Adrenal gland (tissue), 12 donors: ENCODE results near the gene AGPAT4. TPM values are rescaled to one million over a fixed set of nuclear protein-coding genes. Genes with fewer than 3 reads are reported as not detected.

Experiments used
- DNase-seq, 7 donors: peaks; one replicate each; pipeline ENCODE4 v3.0.0-alpha.2; 2019 to 2020
- H3K27ac ChIP-seq, 5 donors: fragments of 200-600 bp; sonication (generic) in 4 of 5; 1 replicate in 3 of 5; 2 replicates in 2 of 5; pipeline versions ENCODE4 v1.5.1 to v1.8.0; 2016 to 2020; ENCODE audit warnings: mild to moderate bottlenecking in 1 of 5
- H3K27me3 ChIP-seq: fragments of 200-600 bp; 2 replicates; pipeline ENCODE4 v1.8.0; 2021
- H3K36me3 ChIP-seq, 2 donors: fragments of 200-600 bp; replicated peaks in 1 of 2; 1 replicate in 1 of 2; 2 replicates in 1 of 2; pipeline versions ENCODE4 v1.5.1 to v1.8.0; 2018 to 2022
- H3K4me1 ChIP-seq, 2 donors: fragments of 200-600 bp; replicated peaks in 1 of 2; 1 replicate in 1 of 2; 2 replicates in 1 of 2; pipeline versions ENCODE4 v1.5.1 to v1.8.0; 2018 to 2021
- H3K4me3 ChIP-seq, 4 donors: fragments of 200-600 bp; sonication (generic) in 3 of 4; one replicate each; pipeline ENCODE4 v1.5.1; 2016 to 2018
- H3K9me3 ChIP-seq, 3 donors: fragments of 200-600 bp; sonication (generic) in 1 of 3; replicated peaks in 1 of 3; 1 replicate in 2 of 3; 2 replicates in 1 of 3; pipeline versions ENCODE4 v1.5.1 to v1.8.0; 2016 to 2021
- POLR2A ChIP-seq, 2 donors: fragments of 450-650 bp; IDR thresholded peaks; one replicate each; pipeline ENCODE4 v1.6.1; 2017; ENCODE audit warnings: antibody characterized with exemption in 2 of 2, mild to moderate bottlenecking in 2 of 2, moderate library complexity in 1 of 2
- WGBS, 4 donors: extraction: QIAGEN DNeasy Blood & Tissue Kit in 2 of 4; methylation state at CpG; one replicate each; pipeline versions ENCODE4 v1.1.5 to v1.1.7; 2013 to 2017; 5-methylcytosine and 5-hydroxymethylcytosine counted together
- intact Hi-C, 2 donors: fragments of 100-400 bp; cut with DNase I; formaldehyde crosslinking; loops; one replicate each; pipeline versions ENCODE4 v1.14.1 to v1.15.0; 2022 to 2023
- polyA plus RNA-seq, 3 donors: library from polyadenylated mRNA; stranded (reverse); fragments of 200-250 nt in 2 of 3; fragments of 350-450 nt in 1 of 3; fragmentation: Illumina TruSeq in 1 of 3; extraction: RNeasy Lipid Tissue Mini Kit (QIAGEN cat#74804) in 1 of 3; gene quantifications; one replicate each; pipeline ENCODE4 v1.2.3, GENCODE V29; 2013 to 2014
- total RNA-seq, 9 donors: library from RNA; depleted of rRNA in 4 of 9; stranded (reverse); fragments of >200 nt in 4 of 9; fragments of 120-200 nt in 1 of 9; fragmentation: NEBNext Ultra II Directional in 1 of 9; extraction: Animal tissue kit (Norgen Biotek cat#: 25700) in 1 of 9; gene quantifications; one replicate each; pipeline versions ENCODE4 v1.1.0 to v1.2.4, GENCODE V29; 2013 to 2023
- TF ChIP-seq, protein P1 (sequence below), 6 experiments: fragments of 450-650 bp in 4 of 6; fragments of 200-600 bp in 2 of 6; sonication (generic) in 1 of 6; IDR thresholded peaks; 1 replicate in 5 of 6; 2 replicates in 1 of 6; pipeline versions ENCODE4 v1.5.1 to v1.8.0; 2016 to 2021; ENCODE audit warnings: antibody characterized with exemption in 6 of 6, mild to moderate bottlenecking in 2 of 6, moderate library complexity in 1 of 6
- donor health status: healthy with polysubstance abuse.
- donor health status: Bipolar disorder and iron deficiency.
- donor health status: DM: yes; HTN: yes; CAD: no.
- donor health status: DM: no; HTN: no; CAD: no.
- donor health status: DM: no; HTN: no; CAD: no.
- donor health status: DM: yes; HTN: yes; CAD: no.

Gene AGPAT4
- total and polyA plus RNA-seq, 12 donors, result 2.2 to 13.1 (median 3.7) TPM

DNA sequence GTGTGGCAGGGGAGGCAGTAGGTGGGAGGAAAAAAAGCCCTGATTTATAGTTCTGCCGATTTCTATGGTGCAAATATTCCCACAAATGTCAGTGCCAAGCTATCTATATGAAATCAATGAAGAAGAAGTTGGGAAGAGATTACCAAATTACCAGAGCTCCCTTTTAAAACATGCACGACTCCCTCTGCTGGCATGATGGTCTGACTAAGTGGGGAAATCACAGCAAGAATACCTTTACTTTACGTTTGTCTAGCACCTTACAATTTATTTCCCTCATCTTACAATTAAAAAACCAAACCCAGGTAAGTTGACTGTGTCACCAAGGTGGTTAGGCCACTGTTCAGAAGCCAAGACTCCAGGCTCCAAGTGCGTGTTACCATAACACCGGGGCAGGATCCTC, 55.6 kb downstream of the AGPAT4 start:
- WGBS, 4 donors, result 88 to 94% (median 90%) methylated on average over 5 of the region's 5 CpGs
- intact Hi-C loops, result no loop called here

DNA sequence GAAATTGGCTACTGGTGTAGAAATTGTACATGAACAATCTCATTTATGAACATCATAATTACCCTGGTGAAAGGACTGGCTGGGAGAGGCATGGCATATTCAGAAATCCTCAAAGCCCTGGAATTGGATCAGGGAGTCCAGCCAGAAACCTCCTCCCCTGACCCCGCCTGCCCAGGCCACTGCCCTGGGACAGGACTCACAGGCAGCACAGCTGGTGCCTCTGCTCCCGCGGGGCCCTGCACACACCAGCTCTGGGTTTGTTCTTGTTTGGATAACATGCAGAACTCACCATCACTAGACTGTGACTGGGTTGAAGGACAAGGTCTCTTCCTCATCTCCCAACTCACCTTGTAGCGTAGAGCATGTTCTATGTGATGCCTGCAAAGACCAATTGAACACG, 56.2 kb downstream of the AGPAT4 start:
- WGBS, 4 donors, result 97 to 100% (median 98%) methylated on average over 3 to 5 of the region's 5 CpGs
- intact Hi-C loops, result no loop called here
- H3K4me3 ChIP-seq, result no peak overlapping the region
- H3K9me3 ChIP-seq, result no peaks in the 10 kb centered on the region
- no peaks in the 10 kb centered on the region for H3K36me3 ChIP-seq
- no peak for DNase-seq
- no peaks in the 10 kb centered on the region for H3K27me3 ChIP-seq
- no peaks in the 10 kb centered on the region for H3K4me1 ChIP-seq
- H3K27ac ChIP-seq, result no peak overlapping the region
- TF ChIP-seq, protein P1, sequence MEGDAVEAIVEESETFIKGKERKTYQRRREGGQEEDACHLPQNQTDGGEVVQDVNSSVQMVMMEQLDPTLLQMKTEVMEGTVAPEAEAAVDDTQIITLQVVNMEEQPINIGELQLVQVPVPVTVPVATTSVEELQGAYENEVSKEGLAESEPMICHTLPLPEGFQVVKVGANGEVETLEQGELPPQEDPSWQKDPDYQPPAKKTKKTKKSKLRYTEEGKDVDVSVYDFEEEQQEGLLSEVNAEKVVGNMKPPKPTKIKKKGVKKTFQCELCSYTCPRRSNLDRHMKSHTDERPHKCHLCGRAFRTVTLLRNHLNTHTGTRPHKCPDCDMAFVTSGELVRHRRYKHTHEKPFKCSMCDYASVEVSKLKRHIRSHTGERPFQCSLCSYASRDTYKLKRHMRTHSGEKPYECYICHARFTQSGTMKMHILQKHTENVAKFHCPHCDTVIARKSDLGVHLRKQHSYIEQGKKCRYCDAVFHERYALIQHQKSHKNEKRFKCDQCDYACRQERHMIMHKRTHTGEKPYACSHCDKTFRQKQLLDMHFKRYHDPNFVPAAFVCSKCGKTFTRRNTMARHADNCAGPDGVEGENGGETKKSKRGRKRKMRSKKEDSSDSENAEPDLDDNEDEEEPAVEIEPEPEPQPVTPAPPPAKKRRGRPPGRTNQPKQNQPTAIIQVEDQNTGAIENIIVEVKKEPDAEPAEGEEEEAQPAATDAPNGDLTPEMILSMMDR (IDR thresholded peaks at IDR 0.05), result no peak
- no peak for TF ChIP-seq POLR2A (IDR thresholded peaks at IDR 0.05)

More for the DNA sequence above, 55.6 kb downstream of the AGPAT4 start:
- no peak for TF ChIP-seq POLR2A (IDR thresholded peaks at IDR 0.05)
- TF ChIP-seq, protein P1 (IDR thresholded peaks at IDR 0.05), result no peak
- Histone ChIP-seq H3K27me3 (no peaks in the 10 kb centered on the region), H3K4me3 (no peak overlapping the region), H3K9me3 (no peaks in the 10 kb centered on the region), H3K36me3 (no peaks in the 10 kb centered on the region), H3K4me1 (no peaks in the 10 kb centered on the region), H3K27ac (no peak overlapping the region)
- DNase-seq, result no peak

DNA sequence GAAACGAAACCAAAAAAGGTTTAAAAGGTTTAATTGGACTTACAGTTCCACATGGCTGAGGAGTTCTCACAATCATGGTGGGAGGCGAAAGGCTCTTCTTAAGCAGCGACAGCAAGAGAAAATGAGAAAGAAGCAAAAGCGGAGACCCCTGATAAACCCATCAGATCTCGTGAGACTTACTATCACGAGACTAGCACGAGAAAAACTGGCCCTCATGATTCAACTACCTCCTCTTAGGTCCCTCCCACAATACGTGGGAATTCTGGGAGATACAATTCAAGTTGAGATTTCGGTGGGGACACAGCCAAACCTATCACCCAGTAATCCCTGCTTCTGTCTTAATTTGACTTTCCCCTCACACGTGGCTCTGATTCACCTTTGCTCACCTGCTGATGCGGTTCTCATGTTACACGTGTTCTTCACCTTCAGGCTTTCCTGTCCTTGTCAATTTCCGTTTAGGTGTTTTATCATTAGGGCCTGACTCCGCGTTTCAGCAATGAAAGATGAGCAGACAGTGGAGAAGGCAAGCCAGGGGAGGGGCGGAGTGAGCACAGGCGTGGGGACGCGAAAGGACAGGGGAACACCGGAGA, 57.1 kb downstream of the AGPAT4 start:
- no peak for DNase-seq
- Histone ChIP-seq H3K27me3 (no peaks in the 10 kb centered on the region), H3K9me3 (peaks cover 0 to 3% (median 0%) of the 10 kb centered on the region in 3 donors), H3K36me3 (no peaks in the 10 kb centered on the region), H3K27ac (no peak overlapping the region), H3K4me3 (no peak overlapping the region), H3K4me1 (no peaks in the 10 kb centered on the region)
- WGBS, 4 donors, result 93 to 98% (median 96%) methylated on average over 20 of the region's 20 CpGs
- intact Hi-C loops, result no loop called here
- no peak for TF ChIP-seq POLR2A (IDR thresholded peaks at IDR 0.05)
- TF ChIP-seq, protein P1 (IDR thresholded peaks at IDR 0.05), result no peak

DNA sequence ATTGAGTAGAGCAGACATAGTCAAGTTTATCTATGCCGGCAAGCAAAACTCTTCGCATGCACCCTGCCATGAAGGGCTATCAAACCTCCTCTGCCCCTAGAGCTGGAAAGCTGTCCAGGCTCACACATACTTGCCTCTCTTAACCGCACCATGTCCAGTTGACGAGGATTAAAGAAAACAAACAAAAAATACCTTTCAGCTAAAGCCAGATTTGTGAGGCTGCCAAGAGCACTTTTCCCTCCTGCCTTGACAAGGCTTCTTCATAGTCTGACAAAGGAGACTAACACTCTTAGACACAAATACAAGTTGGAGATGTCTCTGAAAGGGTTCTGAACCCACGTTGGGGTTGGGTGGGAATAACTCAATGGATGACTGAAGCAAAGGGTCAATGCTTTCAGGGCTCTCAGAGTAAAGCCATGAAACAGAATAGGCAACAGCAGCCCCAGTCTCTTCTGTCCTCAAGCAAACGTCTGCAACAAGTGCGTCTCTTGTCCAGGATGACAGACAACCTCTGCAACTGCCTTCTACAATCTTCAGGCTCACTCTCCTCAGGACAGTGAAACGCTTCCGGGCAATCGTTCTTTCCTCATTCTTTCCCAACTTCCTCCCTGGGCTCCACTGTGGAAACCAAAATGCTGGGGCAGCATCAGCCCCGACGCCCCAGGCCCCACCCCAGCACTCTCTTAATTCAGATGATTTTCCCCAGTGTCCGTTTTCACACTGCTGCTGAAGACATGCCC, 57.8 kb downstream of the AGPAT4 start:
- WGBS, 4 donors, result 89 to 96% (median 92%) methylated on average over 13 of the region's 13 CpGs
- H3K27ac ChIP-seq, result no peak overlapping the region
- TF ChIP-seq POLR2A (IDR thresholded peaks at IDR 0.05), result no peak
- TF ChIP-seq, protein P1 (IDR thresholded peaks at IDR 0.05), result no peak

More for the DNA sequence above, 57.8 kb downstream of the AGPAT4 start:
- intact Hi-C loops, result no loop called here
- H3K4me1 ChIP-seq, result no peaks in the 10 kb centered on the region
- H3K4me3 ChIP-seq, result no peak overlapping the region
- peaks cover 0 to 8% (median 0%) of the 10 kb centered on the region in 3 donors for H3K9me3 ChIP-seq
- DNase-seq, result no peak
- no peaks in the 10 kb centered on the region for H3K27me3 ChIP-seq
- no peaks in the 10 kb centered on the region for H3K36me3 ChIP-seq
